HG02970 (cell line): ENCODE results near the gene ADCY5.

Experiments
- ATAC-seq: cut with Tn5 transposase; IDR thresholded peaks from one replicate; pipeline ENCODE4 v1.9.1; 2021; ENCODE audit warnings: mild to moderate bottlenecking, moderate library complexity, moderate number of reproducible peaks; ENCODE audit not compliant: unreplicated experiment, low FRiP score

Gene ADCY5

GRCh38 chr3:123431007-123431657 is 17.8 kb downstream of the ADCY5 start:
- ATAC-seq = no peak

- ATAC-seq = no peak
Measured at GRCh38 chr3:123430266-123430665, 18.6 kb downstream of the ADCY5 start.

GRCh38 chr3:123429362-123430125 is 19.3 kb downstream of the ADCY5 start:
- ATAC-seq = no peak

- no peak for ATAC-seq
Measured at GRCh38 chr3:123424999-123425712, 23.7 kb downstream of the ADCY5 start.

- ATAC-seq = no peak
Measured at GRCh38 chr3:123424321-123424998, 24.4 kb downstream of the ADCY5 start.

- no peak for ATAC-seq
Measured at GRCh38 chr3:123423806-123424205, 25.1 kb downstream of the ADCY5 start.

- no peak for ATAC-seq
Measured at GRCh38 chr3:123423031-123423430, 25.9 kb downstream of the ADCY5 start.

- no peak for ATAC-seq
Measured at GRCh38 chr3:123422457-123422856, 26.4 kb downstream of the ADCY5 start.

GRCh38 chr3:123421353-123422174 is 27.3 kb downstream of the ADCY5 start:
- no peak for ATAC-seq

GRCh38 chr3:123420416-123420968 is 28.4 kb downstream of the ADCY5 start:
- ATAC-seq = no peak

GRCh38 chr3:123419850-123420297 is 29.0 kb downstream of the ADCY5 start:
- no peak for ATAC-seq

- ATAC-seq = no peak
Measured at GRCh38 chr3:123419181-123419849, 29.6 kb downstream of the ADCY5 start.

GRCh38 chr3:123416647-123417046 is 32.2 kb downstream of the ADCY5 start:
- ATAC-seq = no peak

- ATAC-seq = no peak
Measured at GRCh38 chr3:123416173-123416572, 32.7 kb downstream of the ADCY5 start.

- ATAC-seq = no peak
Measured at GRCh38 chr3:123414973-123415775, 33.7 kb downstream of the ADCY5 start.

- ATAC-seq = no peak
Measured at GRCh38 chr3:123412811-123413604, 35.9 kb downstream of the ADCY5 start.

- ATAC-seq = no peak
Measured at GRCh38 chr3:123412076-123412475, 36.8 kb downstream of the ADCY5 start.
